ENCODE data around the gene RPLP1.
A peak's percentile ranks its signal among the peaks of the same experiment; 100 is the strongest.

DNA sequence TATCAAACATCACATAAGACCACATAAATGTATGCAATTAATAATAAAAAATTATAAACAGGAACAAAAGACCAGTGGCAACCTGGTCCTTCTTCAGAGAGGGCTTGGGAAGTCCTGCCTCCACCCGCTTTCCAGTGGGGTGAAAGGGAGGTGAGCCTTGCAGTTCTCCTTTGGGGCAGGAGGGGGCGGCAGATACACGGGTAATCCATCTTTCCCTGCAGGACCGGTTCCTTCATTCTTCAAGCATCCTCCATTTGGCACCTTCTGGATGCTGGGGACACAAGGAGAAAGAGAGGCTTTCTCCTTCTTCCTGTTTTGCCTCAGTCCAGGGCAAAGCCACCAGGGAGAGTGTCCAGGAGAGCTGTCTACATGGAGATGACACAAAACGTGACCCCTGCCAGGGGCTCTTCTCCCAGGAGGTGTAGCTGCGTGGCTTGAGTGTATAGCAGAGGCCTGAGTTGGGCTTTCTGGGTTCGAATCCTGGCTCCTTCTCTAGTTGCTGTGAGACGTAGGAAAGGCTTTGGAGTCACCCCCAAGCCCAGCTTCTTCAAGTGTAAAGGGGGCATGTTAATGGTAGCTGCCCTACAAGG lies 23.2 kb downstream of the RPLP1 start:
- TF ChIP-seq, protein P1, sequence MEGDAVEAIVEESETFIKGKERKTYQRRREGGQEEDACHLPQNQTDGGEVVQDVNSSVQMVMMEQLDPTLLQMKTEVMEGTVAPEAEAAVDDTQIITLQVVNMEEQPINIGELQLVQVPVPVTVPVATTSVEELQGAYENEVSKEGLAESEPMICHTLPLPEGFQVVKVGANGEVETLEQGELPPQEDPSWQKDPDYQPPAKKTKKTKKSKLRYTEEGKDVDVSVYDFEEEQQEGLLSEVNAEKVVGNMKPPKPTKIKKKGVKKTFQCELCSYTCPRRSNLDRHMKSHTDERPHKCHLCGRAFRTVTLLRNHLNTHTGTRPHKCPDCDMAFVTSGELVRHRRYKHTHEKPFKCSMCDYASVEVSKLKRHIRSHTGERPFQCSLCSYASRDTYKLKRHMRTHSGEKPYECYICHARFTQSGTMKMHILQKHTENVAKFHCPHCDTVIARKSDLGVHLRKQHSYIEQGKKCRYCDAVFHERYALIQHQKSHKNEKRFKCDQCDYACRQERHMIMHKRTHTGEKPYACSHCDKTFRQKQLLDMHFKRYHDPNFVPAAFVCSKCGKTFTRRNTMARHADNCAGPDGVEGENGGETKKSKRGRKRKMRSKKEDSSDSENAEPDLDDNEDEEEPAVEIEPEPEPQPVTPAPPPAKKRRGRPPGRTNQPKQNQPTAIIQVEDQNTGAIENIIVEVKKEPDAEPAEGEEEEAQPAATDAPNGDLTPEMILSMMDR (optimal IDR thresholded peaks at IDR 0.05 in 1 of 3, IDR thresholded peaks at IDR 0.05 in 1 of 3, conservative IDR thresholded peaks at IDR 0.05 in 1 of 3; ENCODE audit: extremely low read depth in 1 of 3, insufficient read depth in 2 of 3, low read length in 3 of 3): peak; percentile 95 to 97 (median 97)
- no peak for TF ChIP-seq EZH2 (IDR thresholded peaks at IDR 0.05; ENCODE audit: low read length)
